SKM-1 (cell line): ENCODE measurements around the gene TM2D3.
A peak's percentile ranks its signal among the peaks of the same experiment; 100 is the strongest.

ENCODE experiments used
- DNase-seq: peaks from one replicate; lab custom pipeline; 2025; ENCODE audit not compliant: unreplicated experiment; lab: John Stamatoyannopoulos, UW

The TM2D3 gene, protein sequence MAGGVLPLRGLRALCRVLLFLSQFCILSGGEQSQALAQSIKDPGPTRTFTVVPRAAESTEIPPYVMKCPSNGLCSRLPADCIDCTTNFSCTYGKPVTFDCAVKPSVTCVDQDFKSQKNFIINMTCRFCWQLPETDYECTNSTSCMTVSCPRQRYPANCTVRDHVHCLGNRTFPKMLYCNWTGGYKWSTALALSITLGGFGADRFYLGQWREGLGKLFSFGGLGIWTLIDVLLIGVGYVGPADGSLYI

DNA sequence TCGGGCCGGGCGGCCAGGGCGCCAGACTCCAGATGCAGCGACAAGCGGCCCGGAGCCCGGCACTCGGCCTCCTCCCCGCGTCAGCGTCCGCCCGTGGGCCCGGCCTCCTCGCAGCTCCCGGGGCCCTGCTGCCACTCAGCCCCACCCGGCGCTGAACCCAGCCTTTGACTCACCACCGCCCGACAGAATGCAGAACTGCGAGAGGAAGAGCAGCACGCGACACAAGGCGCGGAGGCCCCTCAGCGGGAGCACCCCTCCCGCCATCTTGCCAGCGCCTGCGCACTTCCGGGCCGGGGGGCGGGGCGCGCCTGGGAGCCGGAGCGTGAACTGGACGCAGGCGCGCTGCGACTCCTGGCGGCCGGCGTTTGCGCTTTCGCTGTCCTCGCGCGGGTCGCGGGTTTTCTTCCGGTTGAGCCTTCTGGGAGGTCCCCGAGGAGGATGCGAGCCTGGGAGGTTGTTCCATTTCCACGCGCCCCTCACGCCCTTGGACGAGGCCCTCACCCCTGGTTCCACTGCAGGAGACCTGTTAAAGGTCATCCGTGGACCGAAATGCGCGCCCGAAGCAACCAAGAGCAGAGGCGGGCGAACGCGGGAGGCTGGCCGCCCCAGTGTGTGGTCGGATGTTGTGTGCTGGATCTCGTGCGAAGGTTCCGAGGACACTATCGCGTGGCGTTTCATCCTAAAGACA, at the start of gene TM2D3:
TSS of gene TM2D3 (minus strand) at position 284 of the 688 bp plus-strand sequence. CDS start at position 264, 20 bp downstream.
- peak; percentile 81 for DNase-seq

DNA sequence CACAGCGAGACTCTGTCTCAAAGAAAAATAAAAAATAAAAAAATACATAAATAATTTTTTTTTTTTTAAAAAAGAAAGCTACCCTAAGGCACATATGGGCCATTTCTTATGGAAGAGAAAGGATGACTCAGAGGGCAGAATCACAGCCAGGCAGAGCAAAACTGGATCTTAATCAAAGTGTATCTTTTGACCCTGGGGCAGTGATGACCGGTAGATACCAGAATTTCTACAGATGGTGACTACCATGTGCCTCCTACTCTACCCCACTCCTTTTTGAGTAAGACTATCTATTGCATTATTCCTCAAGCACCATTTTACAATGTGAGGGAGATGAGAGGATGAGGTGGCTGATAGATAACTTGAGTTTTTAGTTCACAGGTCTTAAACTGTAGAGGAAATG, 46.1 kb upstream of the TM2D3 start:
- DNase-seq, result no peak

DNA sequence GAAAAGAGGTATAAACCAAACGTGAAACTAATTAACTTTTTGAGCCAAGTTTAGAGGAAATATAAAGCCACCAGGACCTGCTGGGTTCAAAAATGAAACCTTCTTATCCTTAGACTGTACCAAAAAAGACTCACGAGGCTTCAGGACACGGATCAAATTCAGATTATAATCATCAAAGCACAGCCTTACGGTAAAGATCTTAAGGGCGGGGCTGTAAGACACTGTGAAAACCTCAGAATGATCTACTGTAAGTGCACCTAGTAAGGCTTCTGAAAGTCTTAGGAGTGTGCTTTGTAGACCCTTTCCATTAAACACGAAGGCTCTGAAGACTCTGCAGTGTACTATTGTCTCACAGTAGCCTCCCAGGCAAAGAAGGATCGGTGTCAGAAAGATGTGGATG, 45.3 kb upstream of the TM2D3 start:
- no peak for DNase-seq

DNA sequence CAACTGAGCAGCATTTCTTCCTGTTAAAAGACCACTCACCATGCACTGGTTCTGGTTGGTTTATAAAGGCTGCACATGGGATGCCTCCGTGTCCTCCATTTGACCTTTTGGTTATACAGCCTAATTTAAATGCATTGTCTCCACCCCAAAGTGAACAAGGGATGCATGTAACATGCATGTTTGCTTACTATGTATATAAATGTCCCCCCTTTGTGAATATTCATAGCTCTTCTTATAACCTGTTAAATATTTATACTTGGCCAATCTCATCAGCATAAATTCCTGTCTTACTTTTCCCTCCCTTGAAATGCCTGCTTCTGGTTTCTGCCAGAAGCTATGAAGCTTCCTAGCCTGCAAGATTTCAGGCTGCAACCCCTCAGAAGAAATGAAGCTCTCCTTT, 44.6 kb upstream of the TM2D3 start:
- no peak for DNase-seq

DNA sequence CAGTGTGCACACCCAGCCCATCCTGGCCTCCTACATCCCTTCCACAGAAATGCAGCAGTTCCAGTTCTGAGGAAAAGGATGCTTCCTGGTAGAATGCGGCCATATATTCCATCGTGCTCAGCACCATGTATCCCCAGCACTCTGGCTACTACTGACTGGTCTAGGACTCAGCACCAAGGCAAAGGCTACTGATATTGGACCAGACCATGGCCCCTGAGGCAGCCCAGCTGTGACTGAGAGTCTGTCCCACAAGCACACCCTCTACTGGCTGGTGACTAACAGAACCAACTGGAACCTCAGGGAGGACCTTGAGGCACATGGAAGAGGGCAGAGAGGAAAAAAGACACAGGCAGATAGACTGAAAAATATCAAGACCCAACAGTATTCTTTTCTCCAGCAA, 42.1 kb upstream of the TM2D3 start:
- DNase-seq, result no peak

DNA sequence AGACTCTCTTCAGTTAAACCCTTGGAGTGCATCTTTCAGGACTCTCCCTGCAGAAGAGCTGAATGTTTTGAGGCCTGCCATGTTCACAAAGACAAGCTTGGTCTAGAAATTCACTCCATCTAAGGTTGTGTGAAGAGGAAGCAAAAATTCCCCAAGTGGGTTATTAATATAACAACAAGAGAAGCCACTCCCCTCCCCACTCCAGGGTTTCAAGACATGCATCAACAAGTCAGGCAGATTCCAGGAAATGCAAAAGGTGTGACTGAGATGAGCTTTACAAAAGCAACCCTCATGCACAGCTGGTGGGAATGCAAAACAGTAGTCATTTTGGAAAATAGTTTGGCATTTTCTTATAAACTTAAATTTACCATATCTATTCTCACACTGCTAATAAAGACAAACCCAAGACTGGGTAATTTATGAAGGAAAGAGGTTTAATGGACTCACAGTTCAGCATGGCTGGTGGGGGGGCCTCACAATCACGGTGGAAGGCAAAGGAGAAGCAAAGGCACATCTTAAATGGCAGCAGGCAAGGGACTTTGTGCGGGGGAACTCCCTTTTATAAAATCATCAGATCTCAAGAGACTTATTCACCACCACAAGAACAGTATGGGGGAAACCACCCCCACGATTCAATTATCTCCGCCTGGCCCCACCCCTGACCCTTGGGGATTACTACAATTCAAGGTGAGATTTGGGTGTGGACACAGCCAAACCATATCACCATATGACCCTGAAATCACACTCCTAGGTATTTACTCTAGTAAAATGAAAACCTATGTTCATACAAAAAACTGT, 40.8 kb upstream of the TM2D3 start:
- DNase-seq, result no peak

DNA sequence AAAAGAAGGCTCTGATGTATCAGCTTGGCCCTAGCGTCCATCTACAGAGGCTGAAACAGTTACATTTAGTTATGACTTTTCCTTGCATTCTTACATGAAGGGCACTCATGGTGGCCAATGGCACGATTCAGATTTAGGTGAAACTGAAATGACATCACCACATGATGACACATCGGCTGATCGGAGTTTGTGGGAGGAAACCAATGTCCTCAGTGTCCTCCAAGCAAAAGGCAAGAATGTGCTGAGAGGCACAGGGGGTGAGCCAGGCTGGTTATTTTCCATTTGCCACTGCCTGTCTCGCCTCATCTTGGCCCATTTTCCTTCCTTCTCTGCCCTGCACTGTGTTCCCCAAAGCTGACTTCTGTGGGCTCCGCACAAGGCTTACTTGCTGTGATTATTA, 37.7 kb upstream of the TM2D3 start:
- no peak for DNase-seq

DNA sequence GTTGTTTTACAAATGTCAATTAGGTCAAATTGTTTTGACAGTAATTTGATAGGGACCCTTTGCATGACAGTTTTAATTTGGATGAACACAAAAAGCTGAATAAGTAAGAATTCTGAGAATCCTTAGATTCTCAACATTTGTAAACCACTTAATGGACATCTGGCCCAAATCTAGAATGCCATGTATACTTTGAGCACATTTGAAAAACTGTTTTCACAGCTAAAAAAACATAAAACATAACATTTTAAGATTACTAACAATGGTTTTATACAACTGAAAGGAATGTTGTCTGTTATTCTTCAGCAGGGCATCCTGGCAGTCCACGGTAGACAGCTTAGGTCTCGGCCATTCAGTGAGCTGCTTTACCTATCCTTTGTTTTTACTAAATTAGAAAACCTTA, 34.5 kb upstream of the TM2D3 start:
- no peak for DNase-seq

DNA sequence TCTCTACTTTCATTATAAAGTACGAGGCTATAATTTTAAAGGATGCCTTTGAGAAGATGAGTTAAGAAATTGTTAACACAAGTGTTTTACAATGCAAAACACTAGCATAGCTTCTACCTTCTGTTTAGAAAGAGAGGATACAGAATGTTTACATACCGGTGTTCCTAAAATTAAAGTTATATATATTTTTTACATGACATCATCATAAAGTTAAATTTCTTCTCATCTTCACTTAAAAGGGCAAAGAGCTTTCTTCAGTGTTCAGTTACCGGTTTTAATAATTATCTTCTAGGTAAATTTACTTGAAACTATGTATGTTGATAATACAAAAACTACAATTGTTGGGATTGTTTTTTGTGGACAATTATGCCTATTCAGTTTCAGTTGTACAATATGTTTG, 32.7 kb upstream of the TM2D3 start:
- DNase-seq, result no peak

DNA sequence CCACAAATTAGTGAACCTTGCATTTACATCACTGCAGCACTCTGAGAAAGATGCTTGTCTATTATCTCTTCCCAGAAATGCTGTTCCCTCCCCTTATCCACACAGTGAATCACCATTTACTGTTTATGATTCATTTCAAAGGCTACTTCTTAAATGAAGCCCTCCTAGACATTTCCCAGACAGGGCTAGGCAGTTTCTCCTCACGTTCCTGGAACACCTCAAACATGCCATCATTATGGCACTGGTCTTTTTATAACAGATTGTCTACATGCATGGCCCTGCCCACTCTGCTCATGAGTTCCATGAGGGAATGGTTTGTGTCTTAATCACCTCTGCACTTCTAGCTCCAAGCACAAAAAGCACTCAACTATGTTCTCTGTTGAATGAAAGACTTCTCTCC, 32.2 kb upstream of the TM2D3 start:
- DNase-seq, result no peak

DNA sequence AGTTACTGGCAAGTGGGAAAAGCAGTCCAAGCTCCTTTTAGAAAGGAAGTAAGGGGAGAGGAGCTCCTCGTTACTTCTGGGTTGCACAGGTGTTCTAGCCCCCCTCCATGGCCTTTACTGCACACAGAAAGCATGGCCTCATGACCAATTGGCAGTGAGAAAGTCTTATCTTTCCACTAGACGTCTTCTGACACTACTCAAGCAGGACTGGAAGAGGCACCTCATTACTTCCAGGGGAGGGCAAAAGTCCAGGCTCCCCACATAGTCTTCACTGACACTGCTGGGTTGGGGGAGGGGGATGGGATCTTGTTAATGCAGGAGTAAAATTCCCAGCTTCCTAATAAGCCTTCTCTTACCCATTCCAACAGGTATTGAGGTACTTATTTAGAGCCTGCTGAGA, 27.6 kb upstream of the TM2D3 start:
- DNase-seq, result no peak

DNA sequence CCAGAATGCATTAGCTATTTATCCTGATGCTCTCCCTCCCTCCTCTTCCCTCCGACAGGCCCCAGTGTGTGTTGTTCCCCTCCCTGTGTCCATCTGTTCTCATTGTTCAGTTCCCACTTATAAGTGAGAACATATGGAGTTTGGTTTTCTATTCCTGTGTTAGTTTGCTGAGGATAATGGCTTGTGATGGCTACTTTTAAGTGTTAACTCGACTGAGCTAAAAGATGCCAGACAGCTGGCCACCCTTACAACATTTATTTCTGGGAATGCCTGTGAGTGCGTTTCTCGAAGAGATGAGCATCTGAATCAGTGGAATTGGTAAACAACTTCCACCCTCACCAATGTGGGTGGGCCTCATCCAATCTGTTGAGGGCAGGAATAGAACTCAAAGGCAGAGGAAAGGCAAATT, 24.7 kb upstream of the TM2D3 start:
- no peak for DNase-seq

DNA sequence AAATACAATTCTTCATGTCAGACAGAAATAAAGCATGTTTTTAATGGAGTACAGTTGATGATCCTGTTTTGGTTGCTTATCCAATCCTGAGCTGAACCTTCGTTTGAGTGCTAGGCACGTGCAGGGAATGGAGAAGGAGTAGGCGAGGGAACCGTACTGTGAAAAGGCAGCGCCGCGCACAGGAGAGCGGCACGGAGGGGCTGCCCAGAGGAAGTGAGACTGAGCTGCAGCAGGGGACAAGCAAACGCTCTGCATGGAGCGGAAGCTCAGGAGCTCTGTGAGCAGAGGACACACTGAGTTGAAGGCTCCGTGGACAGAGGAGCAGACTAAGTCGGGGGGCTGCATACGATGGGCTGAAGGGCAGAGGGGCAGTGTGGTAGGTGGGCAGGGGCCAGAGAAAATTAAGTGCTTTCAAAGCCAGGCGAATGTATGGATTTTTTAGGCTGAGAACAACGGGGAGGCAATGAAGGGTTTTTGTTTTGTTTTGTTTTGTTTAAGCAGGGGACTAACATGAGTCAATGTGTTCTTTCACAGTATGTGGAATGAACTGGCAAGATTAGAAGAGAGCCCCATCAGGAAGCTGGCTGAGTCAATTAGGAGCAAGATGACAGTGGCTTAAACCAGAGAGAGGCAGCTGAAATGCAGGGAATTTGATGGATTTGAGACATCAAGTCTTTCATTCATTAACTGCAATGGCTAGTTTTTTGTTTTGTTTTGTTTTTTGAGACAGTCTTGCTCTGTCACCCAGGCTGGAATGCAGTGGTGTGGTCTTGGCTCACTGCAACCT, 23.8 kb upstream of the TM2D3 start:
- DNase-seq, result no peak

DNA sequence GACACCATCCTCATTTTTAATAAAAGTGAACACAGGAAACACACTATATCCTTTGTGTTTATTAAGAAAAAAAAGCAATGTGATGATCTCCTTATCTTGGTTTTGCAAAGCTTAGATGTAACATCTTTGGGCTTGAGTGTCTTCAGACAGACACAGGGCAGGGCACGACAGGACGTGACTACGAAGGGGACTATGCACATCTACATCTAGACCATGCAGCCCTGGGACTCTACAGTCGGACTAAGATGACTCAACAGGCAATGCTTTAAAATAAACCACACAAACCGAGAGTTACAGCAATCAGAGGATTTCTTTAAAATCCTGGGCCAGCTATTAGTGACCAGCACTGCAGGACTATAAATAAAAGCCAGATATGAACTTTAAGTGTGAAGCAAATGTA, 22.8 kb upstream of the TM2D3 start:
- no peak for DNase-seq

DNA sequence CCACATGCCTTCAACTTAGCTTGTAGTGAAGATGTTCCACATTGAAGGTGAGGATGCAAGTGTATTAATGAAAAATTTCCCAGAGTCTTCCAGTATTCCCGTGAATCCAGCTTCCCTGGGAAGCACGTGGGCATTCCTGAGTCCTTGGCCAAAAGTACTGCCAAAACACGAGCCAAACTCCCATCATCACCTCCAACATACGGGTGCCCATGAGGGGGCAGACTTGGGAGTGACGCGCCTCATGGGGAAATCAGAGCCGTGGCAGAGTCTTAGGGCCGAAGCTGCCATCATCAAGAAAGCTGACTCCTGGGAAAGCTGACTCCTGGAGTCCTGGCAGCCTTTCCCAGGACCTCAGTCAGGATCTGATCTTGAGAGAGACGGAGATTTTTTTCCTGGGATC, 20.1 kb upstream of the TM2D3 start:
- DNase-seq, result no peak

DNA sequence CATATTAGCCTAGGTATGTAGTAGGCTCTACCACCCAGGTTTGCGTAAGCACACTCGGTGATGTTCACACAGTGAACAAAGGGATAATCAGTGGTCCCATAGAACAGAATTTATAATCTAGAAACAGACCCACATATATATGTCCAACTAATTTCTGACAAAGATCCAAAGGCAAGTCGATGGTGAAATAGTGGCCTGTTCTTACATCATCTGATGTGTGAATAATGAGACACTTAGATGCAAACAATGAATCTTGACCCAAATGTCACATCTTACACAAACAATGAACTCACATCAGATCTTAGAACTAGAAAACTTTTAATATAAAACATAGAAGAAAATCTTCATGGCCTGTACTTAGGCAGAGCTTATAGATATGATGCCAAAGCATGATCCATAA, 17.6 kb upstream of the TM2D3 start:
- no peak for DNase-seq

DNA sequence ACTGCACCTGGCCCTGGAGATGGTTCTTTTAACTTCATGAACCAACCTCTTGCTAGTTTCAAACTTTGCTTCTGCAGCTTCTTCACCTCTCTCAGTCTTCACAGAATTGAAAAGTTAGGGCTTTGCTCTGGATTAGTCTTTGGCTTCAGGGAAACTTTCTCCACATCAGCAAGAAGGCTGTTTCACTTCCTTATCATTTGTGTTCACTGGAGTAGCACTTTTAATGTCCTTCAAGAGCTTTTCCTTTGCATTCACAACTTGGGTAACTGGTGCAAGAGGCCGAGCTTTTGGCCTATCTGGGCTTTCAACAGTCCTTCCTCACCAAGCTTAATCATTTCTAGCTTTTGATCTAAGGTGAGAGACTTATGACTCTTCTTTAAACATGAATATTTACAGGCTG, 15.7 kb upstream of the TM2D3 start:
- DNase-seq, result no peak

DNA sequence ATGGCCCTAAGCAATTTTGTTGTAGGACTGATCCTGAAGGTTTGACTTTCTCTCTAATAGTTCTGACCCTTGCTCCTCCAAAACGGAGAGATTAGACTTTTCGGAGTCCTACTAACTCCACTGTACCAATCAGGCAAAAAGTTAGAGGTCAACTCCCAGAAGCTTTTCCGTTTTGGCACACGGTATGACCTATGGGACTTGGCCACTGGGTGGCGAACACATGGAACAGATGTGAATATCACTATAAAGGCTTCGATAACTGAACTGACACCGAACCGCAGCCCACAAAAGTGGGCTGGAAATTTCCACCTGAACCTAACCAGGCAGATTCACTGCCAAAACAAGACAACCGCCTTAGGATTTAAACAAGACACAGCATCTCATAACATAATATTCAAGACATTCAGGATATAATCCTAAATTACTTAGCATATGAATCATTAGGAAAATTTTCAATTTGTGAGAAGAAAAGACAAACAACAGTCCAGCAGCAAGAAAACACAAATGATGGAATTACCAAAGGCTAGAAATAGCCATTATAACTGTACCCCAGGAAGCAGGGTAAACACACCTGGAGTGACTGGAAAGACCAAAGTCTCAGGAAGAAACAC, 12.2 kb upstream of the TM2D3 start:
- DNase-seq, result no peak

DNA sequence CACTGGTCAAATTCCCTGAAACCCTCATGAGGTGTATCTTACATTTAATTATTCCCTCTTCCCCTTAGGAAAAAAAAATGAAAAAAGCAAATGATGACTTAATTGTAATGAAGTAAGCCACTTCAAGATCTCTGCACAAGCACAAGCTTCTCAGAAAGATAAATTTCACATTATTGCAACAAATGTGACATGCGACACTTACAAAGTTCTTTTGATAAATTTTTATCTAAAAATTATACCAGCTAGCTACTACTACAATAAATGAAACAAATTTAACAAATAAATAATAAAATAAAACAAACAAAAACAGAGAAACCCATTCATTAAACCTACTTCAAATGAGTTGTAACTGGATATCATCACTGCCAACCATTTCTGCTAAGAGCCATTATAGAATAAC, 10.0 kb upstream of the TM2D3 start:
- no peak for DNase-seq

DNA sequence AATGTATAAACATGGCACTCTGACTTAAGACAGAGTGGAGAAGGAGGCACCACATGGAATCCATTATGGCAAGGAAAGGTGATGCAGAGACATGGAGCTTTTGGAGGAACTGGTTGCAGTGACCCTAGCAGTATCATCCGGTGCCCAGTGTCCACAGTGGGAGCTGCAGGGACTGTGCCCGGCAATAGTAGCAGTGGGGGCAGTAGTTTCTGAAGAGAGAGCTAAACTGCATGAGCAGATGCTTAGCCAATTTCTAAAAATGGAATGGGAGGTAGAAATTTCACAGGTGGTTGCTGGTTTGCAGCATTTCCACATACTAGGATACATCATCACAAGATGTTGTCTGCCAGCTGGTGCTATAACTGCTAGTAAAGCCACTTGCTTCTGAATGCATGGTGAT, 7.8 kb upstream of the TM2D3 start:
- DNase-seq, result no peak
